ENCODE data around the gene ADK. TPM values are rescaled to one million over a fixed set of nuclear protein-coding genes. Genes with fewer than 3 reads are reported as not detected.
A peak's percentile ranks its signal among the peaks of the same experiment; 100 is the strongest.
"Not testable (repeated sequence)": the region's sequence is repeated elsewhere in the genome, so short reads cannot be mapped to it uniquely, and the experiment has no call there.

ADK gene
- total RNA-seq, 1 donor from 2014 or later = 64.5 TPM

DNA sequence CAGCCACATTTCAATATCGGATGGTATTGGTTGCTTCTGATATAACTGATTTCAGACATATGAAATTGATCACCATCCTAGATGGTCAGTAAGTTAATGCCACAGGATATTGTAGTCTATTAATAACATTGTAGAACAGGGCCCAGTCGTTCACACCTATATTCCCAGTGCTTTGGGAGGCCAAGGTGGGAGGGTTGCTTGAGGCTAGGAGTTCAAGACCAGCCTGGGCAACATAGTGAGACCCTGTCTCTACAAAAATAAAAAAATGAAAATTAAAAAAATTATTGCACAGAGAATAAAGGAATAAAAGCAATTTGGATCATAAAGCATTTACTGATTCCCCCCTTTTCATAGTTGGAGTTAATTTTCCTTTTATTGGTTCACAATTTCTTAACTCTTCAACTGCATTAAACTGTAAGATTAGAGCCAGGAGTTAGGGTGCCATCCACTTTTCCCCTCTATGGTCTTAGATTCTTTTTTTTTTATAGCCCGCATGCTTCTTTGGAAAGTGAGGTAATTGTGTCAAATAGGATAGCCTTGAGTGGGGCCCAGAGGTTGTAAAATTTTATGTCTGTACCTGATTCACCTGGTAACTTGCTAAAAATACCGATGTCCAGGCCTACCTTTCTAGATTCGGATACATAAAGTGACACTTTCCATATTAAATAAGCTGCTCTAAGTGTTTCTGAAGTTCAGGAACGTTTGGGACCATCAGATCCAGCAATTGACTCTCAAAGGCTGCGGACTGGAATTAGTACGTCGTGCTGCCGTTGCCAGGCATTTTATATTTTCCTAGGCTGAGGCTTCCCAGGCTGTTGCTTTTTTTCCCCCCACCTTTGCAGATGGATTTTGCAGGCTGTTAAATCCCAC lies 24.7 kb downstream of the ADK start:
- H3K36me3 Mint-ChIP-seq (ENCODE audit: low read depth) = peaks cover 13% of the 10 kb centered on the region
- DNase-seq (ENCODE audit: low spot score) = no peak
- no peaks in the 10 kb centered on the region for H3K27me3 Mint-ChIP-seq (ENCODE audit: low read depth)
- peaks cover 37% of the 10 kb centered on the region for H3K4me1 Mint-ChIP-seq (ENCODE audit: low read depth)
- peak overlapping the region; percentile 92 for H3K4me3 Mint-ChIP-seq (ENCODE audit: low read depth)
- H3K27ac Mint-ChIP-seq = peak overlapping the region; percentile 97
- intact Hi-C loops (cut with micrococcal nuclease) = loop anchor here (1.0 to 5.0 kb wide), 4 partner anchors 15 to 937 kb away; partner anchors contain the start of genes ADK, KAT6B and SAMD8
- H3K9me3 Mint-ChIP-seq = no peaks in the 10 kb centered on the region

GRCh38 chr10:74176380-74177139 lies 25.5 kb downstream of the ADK start:
- H3K4me1 Mint-ChIP-seq (ENCODE audit: low read depth) = peaks cover 43% of the 10 kb centered on the region
- H3K9me3 Mint-ChIP-seq = no peaks in the 10 kb centered on the region
- H3K27me3 Mint-ChIP-seq (ENCODE audit: low read depth) = no peaks in the 10 kb centered on the region
- peaks cover 13% of the 10 kb centered on the region for H3K36me3 Mint-ChIP-seq (ENCODE audit: low read depth)
- peak overlapping the region; percentile 92 for H3K4me3 Mint-ChIP-seq (ENCODE audit: low read depth)
- peak; percentile 96 for DNase-seq (ENCODE audit: low spot score)
- intact Hi-C loops (cut with micrococcal nuclease) = loop anchor here (1.0 to 5.0 kb wide), 4 partner anchors 14 to 936 kb away; partner anchors contain the start of genes ADK, KAT6B and SAMD8
- H3K27ac Mint-ChIP-seq = peak overlapping the region; percentile 97

DNA sequence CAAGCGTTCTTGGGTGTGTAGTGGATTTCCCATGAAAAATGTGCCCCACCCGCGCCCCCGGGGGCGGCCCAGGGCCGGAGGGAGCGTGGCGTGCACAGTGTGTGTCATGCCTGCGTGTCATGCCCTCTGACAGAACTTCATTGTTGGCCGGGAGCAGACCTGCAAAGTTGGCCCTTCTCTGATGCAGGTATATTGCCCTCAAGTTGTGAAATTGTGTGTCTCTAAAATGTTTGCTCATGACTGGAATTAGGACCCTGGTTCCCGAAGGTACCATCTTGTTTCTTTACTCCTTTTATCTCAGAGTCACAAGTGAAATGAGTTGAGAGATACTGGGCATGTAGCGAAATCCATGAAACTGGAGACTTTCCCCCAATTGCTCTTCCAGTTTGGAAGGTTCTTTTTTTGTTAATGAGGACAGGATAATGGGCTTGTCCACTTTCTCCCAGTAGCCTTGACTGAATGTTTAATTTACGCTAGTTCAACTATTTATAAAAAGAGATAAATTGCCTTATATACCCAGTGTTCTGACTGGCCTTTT lies 26.2 kb downstream of the ADK start:
- Mint-ChIP-seq H3K36me3 (ENCODE audit: low read depth) (peaks cover 16% of the 10 kb centered on the region), H3K4me1 (ENCODE audit: low read depth) (peaks cover 48% of the 10 kb centered on the region), H3K27ac (peak overlapping the region; percentile 97), H3K27me3 (ENCODE audit: low read depth) (no peaks in the 10 kb centered on the region), H3K9me3 (no peaks in the 10 kb centered on the region), H3K4me3 (ENCODE audit: low read depth) (peak overlapping the region; percentile 92)
- intact Hi-C loops (cut with micrococcal nuclease) = loop anchor here (2.0 to 5.0 kb wide), 3 partner anchors 14 to 935 kb away; partner anchors contain the start of genes KAT6B and SAMD8
- DNase-seq (ENCODE audit: low spot score) = peak; percentile 18

DNA sequence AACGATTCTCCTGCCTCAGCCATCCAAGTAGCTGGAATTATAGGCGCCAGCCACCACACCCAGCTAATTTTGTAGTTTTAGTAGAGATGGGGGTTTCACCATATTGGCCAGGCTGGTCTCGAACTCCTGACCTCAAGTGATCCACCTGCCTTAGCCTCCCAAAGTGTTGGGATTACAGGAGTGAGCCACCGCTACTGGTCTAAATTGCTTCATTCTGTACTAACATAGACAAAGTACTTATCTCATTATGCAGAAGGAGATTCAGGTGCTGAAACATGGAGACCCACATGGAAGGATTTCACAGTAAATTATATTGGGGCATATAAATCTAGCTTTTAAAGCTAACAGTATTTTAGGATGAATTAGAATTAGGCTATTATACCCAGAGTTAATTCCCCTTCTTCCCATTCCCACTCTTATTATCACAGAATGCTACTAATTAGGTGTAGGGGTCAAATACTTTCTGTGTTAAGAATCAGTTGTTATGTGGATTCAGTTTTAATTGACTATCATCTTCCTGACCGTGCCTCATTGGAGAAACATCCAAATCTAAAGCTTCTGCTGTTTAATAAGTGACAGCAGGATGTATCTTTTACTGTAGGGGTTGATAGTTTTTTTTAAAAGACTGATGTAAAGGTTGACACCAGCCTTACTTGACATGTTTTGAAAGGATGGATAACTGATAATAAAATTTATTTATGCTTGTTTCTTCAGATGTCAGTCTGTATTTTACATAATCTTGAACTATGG lies 27.2 kb downstream of the ADK start:
- peak overlapping the region; percentile 63 for H3K4me3 Mint-ChIP-seq (ENCODE audit: low read depth)
- H3K27me3 Mint-ChIP-seq (ENCODE audit: low read depth) = no peaks in the 10 kb centered on the region
- H3K36me3 Mint-ChIP-seq (ENCODE audit: low read depth) = peaks cover 16% of the 10 kb centered on the region
- peak overlapping the region; percentile 17 for H3K27ac Mint-ChIP-seq
- H3K4me1 Mint-ChIP-seq (ENCODE audit: low read depth) = peaks cover 48% of the 10 kb centered on the region
- no peaks in the 10 kb centered on the region for H3K9me3 Mint-ChIP-seq
- no peak for DNase-seq (ENCODE audit: low spot score)
- intact Hi-C loops (cut with micrococcal nuclease) = loop anchor here (5.0 kb wide), 1 partner anchor 934 kb away; the partner anchor contains the start of gene SAMD8

GRCh38 chr10:74179111-74179710 lies 28.2 kb downstream of the ADK start:
- DNase-seq (ENCODE audit: low spot score) = no peak
- Mint-ChIP-seq H3K4me3 (ENCODE audit: low read depth) (no peak overlapping the region), H3K36me3 (ENCODE audit: low read depth) (peaks cover 16% of the 10 kb centered on the region), H3K27me3 (ENCODE audit: low read depth) (no peaks in the 10 kb centered on the region), H3K27ac (peak overlapping the region; percentile 65), H3K9me3 (no peaks in the 10 kb centered on the region), H3K4me1 (ENCODE audit: low read depth) (peaks cover 48% of the 10 kb centered on the region)
- intact Hi-C loops (cut with micrococcal nuclease) = loop anchor here (5.0 kb wide), 1 partner anchor 933 kb away; the partner anchor contains the start of gene SAMD8

GRCh38 chr10:74186678-74187077 lies 35.7 kb downstream of the ADK start:
- Mint-ChIP-seq H3K27me3 (ENCODE audit: low read depth) (no peaks in the 10 kb centered on the region), H3K27ac (peak overlapping the region; percentile 50), H3K9me3 (no peaks in the 10 kb centered on the region), H3K4me1 (ENCODE audit: low read depth) (peaks cover 40% of the 10 kb centered on the region), H3K4me3 (ENCODE audit: low read depth) (no peak overlapping the region), H3K36me3 (ENCODE audit: low read depth) (peaks cover 3% of the 10 kb centered on the region)
- no peak for DNase-seq (ENCODE audit: low spot score)
- intact Hi-C loops (cut with micrococcal nuclease) = no loop called here

DNA sequence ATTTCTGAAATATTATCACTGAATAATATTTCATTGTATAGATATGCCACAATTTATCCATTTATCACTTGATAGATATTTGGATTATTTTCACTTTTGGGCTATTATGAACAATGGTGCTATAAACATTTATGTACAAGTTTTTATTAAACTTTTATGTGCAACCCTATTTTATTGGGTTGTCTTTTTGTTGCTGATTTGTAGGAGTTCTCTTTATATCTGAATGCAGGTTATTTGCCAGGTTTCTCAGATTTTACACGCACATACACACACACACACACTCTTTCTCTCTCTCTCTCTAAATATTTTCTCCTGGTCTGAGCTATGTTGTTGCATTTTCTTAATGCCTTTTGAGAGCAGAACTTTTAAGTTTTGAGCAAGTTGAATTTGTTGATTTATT lies 36.2 kb downstream of the ADK start:
- no peak overlapping the region for H3K4me3 Mint-ChIP-seq (ENCODE audit: low read depth)
- no peaks in the 10 kb centered on the region for H3K9me3 Mint-ChIP-seq
- H3K36me3 Mint-ChIP-seq (ENCODE audit: low read depth) = no peaks in the 10 kb centered on the region
- no peak overlapping the region for H3K27ac Mint-ChIP-seq
- no peaks in the 10 kb centered on the region for H3K27me3 Mint-ChIP-seq (ENCODE audit: low read depth)
- peaks cover 36% of the 10 kb centered on the region for H3K4me1 Mint-ChIP-seq (ENCODE audit: low read depth)
- intact Hi-C loops (cut with micrococcal nuclease) = no loop called here
- DNase-seq (ENCODE audit: low spot score) = no peak

- intact Hi-C loops (cut with micrococcal nuclease) = loop anchor here (1.0 kb wide), 1 partner anchor 7 kb away; no protein-coding TSS in a partner anchor
- not testable (repeated sequence) for H3K27me3 Mint-ChIP-seq (ENCODE audit: low read depth); H3K36me3 Mint-ChIP-seq (ENCODE audit: low read depth); H3K4me3 Mint-ChIP-seq (ENCODE audit: low read depth); H3K27ac Mint-ChIP-seq; DNase-seq (ENCODE audit: low spot score); H3K9me3 Mint-ChIP-seq
- H3K4me1 Mint-ChIP-seq (ENCODE audit: low read depth) = peaks cover 43% of the 10 kb centered on the region
These were observed 37.6 kb downstream of the ADK start for GRCh38 chr10:74188617-74189016.

- no peaks in the 10 kb centered on the region for H3K9me3 Mint-ChIP-seq
- peak overlapping the region; percentile 95 for H3K27ac Mint-ChIP-seq
- DNase-seq (ENCODE audit: low spot score) = no peak
- peaks cover 52% of the 10 kb centered on the region for H3K4me1 Mint-ChIP-seq (ENCODE audit: low read depth)
- intact Hi-C loops (cut with micrococcal nuclease) = loop anchor here (1.0 to 5.0 kb wide), 3 partner anchors 9 to 38 kb away; partner anchors contain the start of genes ADK and AP3M1
- peak overlapping the region; percentile 65 for H3K4me3 Mint-ChIP-seq (ENCODE audit: low read depth)
- no peaks in the 10 kb centered on the region for H3K27me3 Mint-ChIP-seq (ENCODE audit: low read depth)
- peaks cover 4% of the 10 kb centered on the region for H3K36me3 Mint-ChIP-seq (ENCODE audit: low read depth)
These were observed 39.0 kb downstream of the ADK start for GRCh38 chr10:74189999-74190421.

DNA sequence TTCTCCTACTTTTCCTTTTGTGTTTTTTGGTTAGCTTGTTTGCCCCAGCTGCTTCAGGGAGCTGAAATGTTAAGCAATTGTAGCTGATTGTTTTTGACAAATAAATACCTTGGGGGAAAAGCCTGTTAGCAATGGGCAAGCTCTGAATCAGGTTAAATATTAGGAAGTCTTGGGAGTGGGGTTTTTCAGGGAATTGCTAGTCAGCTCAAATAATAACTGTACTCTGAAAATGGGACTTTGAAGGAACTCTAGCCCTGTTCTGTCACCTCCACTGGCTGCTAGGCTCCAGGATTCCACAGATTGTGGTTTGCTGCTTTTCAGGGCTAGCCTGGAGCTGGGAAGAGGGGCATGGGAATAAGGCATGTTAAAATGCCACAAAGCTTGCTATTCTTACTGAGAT lies 39.5 kb downstream of the ADK start:
- no peak for DNase-seq (ENCODE audit: low spot score)
- H3K4me3 Mint-ChIP-seq (ENCODE audit: low read depth) = peak overlapping the region; percentile 65
- peaks cover 6% of the 10 kb centered on the region for H3K36me3 Mint-ChIP-seq (ENCODE audit: low read depth)
- peaks cover 52% of the 10 kb centered on the region for H3K4me1 Mint-ChIP-seq (ENCODE audit: low read depth)
- intact Hi-C loops (cut with micrococcal nuclease) = loop anchor here (2.0 to 5.0 kb wide), 2 partner anchors 14 to 38 kb away; partner anchors contain the start of genes ADK and AP3M1
- no peaks in the 10 kb centered on the region for H3K9me3 Mint-ChIP-seq
- no peaks in the 10 kb centered on the region for H3K27me3 Mint-ChIP-seq (ENCODE audit: low read depth)
- H3K27ac Mint-ChIP-seq = peak overlapping the region; percentile 95

DNA sequence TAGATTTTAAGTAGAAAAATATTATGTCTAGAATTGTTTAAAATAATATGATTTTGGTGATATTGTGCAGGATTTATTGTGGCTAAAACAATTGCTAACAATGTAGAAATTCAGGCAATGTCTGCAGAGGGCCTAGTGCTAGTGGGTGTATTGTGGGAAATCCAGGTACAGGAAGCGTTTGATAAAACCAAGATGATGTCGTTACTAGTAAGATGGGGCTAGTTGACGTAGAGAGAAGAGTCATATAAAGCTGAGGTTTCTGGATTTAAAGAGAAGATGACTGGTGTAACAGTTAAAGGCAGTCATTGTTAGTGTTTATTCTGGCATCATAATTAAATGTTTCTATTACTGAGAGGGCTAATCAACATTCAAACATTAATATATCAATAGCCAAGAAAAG lies 43.5 kb downstream of the ADK start:
- Mint-ChIP-seq H3K36me3 (ENCODE audit: low read depth) (peaks cover 14% of the 10 kb centered on the region), H3K9me3 (peaks cover 4% of the 10 kb centered on the region), H3K27ac (peak overlapping the region; percentile 4), H3K27me3 (ENCODE audit: low read depth) (no peaks in the 10 kb centered on the region), H3K4me3 (ENCODE audit: low read depth) (no peak overlapping the region), H3K4me1 (ENCODE audit: low read depth) (peaks cover 39% of the 10 kb centered on the region)
- no peak for DNase-seq (ENCODE audit: low spot score)
- intact Hi-C loops (cut with micrococcal nuclease) = loop anchor here (5.0 kb wide), 1 partner anchor 42 kb away; the partner anchor contains the start of genes ADK and AP3M1

Data from activated T-helper 2 cell treated with anti-CD3 and anti-CD28 coated beads, Interferon-gamma antibody, Interleukin-2, Interleukin-4, amounts not matched to agents 10 μg/mL and 5 μg/mL and 100 μg/mL, durations not matched to agents 14 hours and 24 hours and 36 hours (primary cell).